Loucy (cell line): ENCODE results near the gene NHSL1.

Source experiments
- H2AFZ ChIP-seq: fragments of 200-600 bp; sonication (generic); 2 replicates; pipeline ENCODE4 v1.6.0; 2016; ENCODE audit warnings: antibody characterized with exemption, mild to moderate bottlenecking, low read length, moderate library complexity
- H3F3A ChIP-seq: fragments of 200-600 bp; 2 replicates; pipeline ENCODE4 v1.6.0; 2016; ENCODE audit warnings: antibody characterized with exemption, low read depth, mild to moderate bottlenecking
- H3K27me3 ChIP-seq: fragments of 200-600 bp; sonication (generic); 2 replicates; pipeline ENCODE4 v1.6.1; 2014; ENCODE audit warnings: low read length, mild to moderate bottlenecking; ENCODE audit not compliant: insufficient read depth, poor library complexity, severe bottlenecking
- H3K36me3 ChIP-seq: fragments of 200-600 bp; sonication (generic); 2 replicates; pipeline ENCODE4 v1.6.1; 2016; ENCODE audit warnings: low read length; ENCODE audit not compliant: insufficient read depth
- H3K4me1 ChIP-seq: fragments of 200-600 bp; sonication (generic); 2 replicates; pipeline ENCODE4 v1.5.1; 2014; ENCODE audit warnings: low read length, mild to moderate bottlenecking; ENCODE audit not compliant: insufficient read depth, poor library complexity, severe bottlenecking
- H3K4me2 ChIP-seq: fragments of 200-600 bp; sonication (generic); 2 replicates; pipeline ENCODE4 v1.6.0; 2014; ENCODE audit warnings: antibody characterized with exemption, low read length, low read depth, mild to moderate bottlenecking; ENCODE audit not compliant: poor library complexity, severe bottlenecking
- H3K4me3 ChIP-seq: fragments of 200-600 bp; sonication (generic); 2 replicates; pipeline ENCODE4 v1.5.1; 2014; ENCODE audit warnings: low read length, mild to moderate bottlenecking, mixed read lengths; ENCODE audit not compliant: poor library complexity, severe bottlenecking
- H3K79me2 ChIP-seq: fragments of 200-600 bp; sonication (generic); 2 replicates; pipeline ENCODE4 v1.6.1; 2014; ENCODE audit warnings: low read length; ENCODE audit not compliant: insufficient read depth
- H3K9ac ChIP-seq: fragments of 200-600 bp; sonication (generic); 2 replicates; pipeline ENCODE4 v1.6.0; 2014; ENCODE audit warnings: mild to moderate bottlenecking, low read depth, low read length, moderate library complexity; ENCODE audit not compliant: poor library complexity, severe bottlenecking
- H3K9me2 ChIP-seq: fragments of 200-600 bp; sonication (generic); replicated peaks from 2 replicates; pipeline ENCODE4 v1.6.1; 2016; ENCODE audit warnings: low read depth, low read length, mixed read lengths
- H3K9me3 ChIP-seq: fragments of 200-600 bp; sonication (generic); 2 replicates; pipeline ENCODE4 v1.6.1; 2014; ENCODE audit warnings: mild to moderate bottlenecking, antibody characterized with exemption, low read length, low read depth; ENCODE audit not compliant: insufficient read depth
- H4K20me1 ChIP-seq: fragments of 200-600 bp; sonication (generic); 2 replicates; pipeline ENCODE4 v1.6.0; 2014; ENCODE audit warnings: antibody characterized with exemption, low read length, mild to moderate bottlenecking; ENCODE audit not compliant: insufficient read depth, poor library complexity, severe bottlenecking
- EZH2phosphoT487 ChIP-seq: fragments of 200-600 bp; IDR thresholded peaks from 2 replicates; pipeline ENCODE4 v1.6.1; 2018; ENCODE audit warnings: antibody characterized with exemption, mild to moderate bottlenecking, moderate library complexity, borderline replicate concordance
- TF ChIP-seq, protein P1 (sequence below): fragments of 200-600 bp; sonication (generic); conservative IDR thresholded peaks from 2 replicates; pipeline ENCODE4 v1.5.1; 2014; ENCODE audit warnings: mild to moderate bottlenecking, antibody characterized with exemption, low read length

Gene NHSL1

GRCh38 chr6:138540468-138540867 lies 41.2 kb upstream of the NHSL1 start:
- Histone ChIP-seq H4K20me1 (no peaks in the 10 kb centered on the region), H3F3A (no peaks in the 10 kb centered on the region; the same call in 1 of the 2 replicates), H3K4me2 (no peak overlapping the region), H3K9me2 (no peaks in the 10 kb centered on the region), H3K4me3 (no peak overlapping the region), H3K27me3 (no peaks in the 10 kb centered on the region), H2AFZ (no peak overlapping the region), H3K4me1 (peaks cover 15% of the 10 kb centered on the region), H3K9ac (no peak overlapping the region), H3K9me3 (no peaks in the 10 kb centered on the region), H3K79me2 (no peaks in the 10 kb centered on the region), H3K36me3 (no peaks in the 10 kb centered on the region)
- TF ChIP-seq EZH2phosphoT487, result no peak
- TF ChIP-seq, protein P1, sequence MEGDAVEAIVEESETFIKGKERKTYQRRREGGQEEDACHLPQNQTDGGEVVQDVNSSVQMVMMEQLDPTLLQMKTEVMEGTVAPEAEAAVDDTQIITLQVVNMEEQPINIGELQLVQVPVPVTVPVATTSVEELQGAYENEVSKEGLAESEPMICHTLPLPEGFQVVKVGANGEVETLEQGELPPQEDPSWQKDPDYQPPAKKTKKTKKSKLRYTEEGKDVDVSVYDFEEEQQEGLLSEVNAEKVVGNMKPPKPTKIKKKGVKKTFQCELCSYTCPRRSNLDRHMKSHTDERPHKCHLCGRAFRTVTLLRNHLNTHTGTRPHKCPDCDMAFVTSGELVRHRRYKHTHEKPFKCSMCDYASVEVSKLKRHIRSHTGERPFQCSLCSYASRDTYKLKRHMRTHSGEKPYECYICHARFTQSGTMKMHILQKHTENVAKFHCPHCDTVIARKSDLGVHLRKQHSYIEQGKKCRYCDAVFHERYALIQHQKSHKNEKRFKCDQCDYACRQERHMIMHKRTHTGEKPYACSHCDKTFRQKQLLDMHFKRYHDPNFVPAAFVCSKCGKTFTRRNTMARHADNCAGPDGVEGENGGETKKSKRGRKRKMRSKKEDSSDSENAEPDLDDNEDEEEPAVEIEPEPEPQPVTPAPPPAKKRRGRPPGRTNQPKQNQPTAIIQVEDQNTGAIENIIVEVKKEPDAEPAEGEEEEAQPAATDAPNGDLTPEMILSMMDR, result no peak

- no peaks in the 10 kb centered on the region for H3K79me2 ChIP-seq
- TF ChIP-seq EZH2phosphoT487, result no peak
- TF ChIP-seq, protein P1, result no peak
- no peak overlapping the region for H3K4me2 ChIP-seq
Observed at GRCh38 chr6:138539876-138540275, 40.6 kb upstream of the NHSL1 start.

DNA sequence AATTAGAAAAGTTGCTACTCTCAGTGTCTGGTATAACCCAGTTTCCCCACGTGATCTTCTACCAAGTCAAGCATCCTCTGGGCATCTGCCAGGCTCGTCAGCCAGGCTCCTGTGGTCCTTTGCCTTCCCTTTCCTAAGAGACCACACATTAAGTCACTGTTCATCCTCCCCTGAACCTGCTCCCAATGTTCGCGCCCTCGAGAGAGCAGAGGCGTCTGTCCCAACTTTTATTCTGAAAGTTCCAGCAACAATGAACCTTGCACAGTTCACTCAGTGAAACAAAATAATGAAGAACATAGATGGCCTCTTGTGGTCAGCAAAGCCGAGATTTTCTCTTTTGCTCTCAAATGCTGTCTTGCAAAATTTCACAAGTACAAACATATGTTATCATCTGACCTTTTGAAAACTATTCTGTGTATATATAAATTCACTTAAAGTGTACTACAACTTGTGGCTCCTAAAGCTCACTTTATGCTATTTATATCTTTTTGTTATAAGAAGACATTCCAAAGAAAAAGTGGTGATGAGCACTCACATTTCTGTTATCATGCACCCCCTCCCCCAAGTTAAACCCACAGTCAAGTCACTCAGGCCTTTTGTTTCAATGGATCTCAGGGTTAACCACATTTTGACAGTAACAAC lies 39.2 kb upstream of the NHSL1 start:
- Histone ChIP-seq H3K79me2 (no peaks in the 10 kb centered on the region), H3K9ac (no peak overlapping the region), H3K4me1 (peaks cover 10% of the 10 kb centered on the region), H3K9me2 (no peaks in the 10 kb centered on the region), H3K36me3 (no peaks in the 10 kb centered on the region), H4K20me1 (no peaks in the 10 kb centered on the region), H2AFZ (no peak overlapping the region), H3K27me3 (no peaks in the 10 kb centered on the region), H3F3A (no peaks in the 10 kb centered on the region), H3K4me2 (no peak overlapping the region), H3K4me3 (no peak overlapping the region), H3K9me3 (no peaks in the 10 kb centered on the region)
- no peak for TF ChIP-seq EZH2phosphoT487

More at GRCh38 chr6:138539876-138540275, 40.6 kb upstream of the NHSL1 start:
- Histone ChIP-seq H3K36me3 (no peaks in the 10 kb centered on the region), H3K9me3 (no peaks in the 10 kb centered on the region), H3K9me2 (no peaks in the 10 kb centered on the region), H3K4me3 (no peak overlapping the region), H3K9ac (no peak overlapping the region), H3F3A (no peaks in the 10 kb centered on the region), H2AFZ (no peak overlapping the region), H3K27me3 (no peaks in the 10 kb centered on the region), H4K20me1 (no peaks in the 10 kb centered on the region), H3K4me1 (peaks cover 10% of the 10 kb centered on the region)

GRCh38 chr6:138537106-138537505 lies 37.8 kb upstream of the NHSL1 start:
- Histone ChIP-seq H3K36me3 (no peaks in the 10 kb centered on the region), H2AFZ (no peak overlapping the region), H3K9me2 (no peaks in the 10 kb centered on the region), H3F3A (no peaks in the 10 kb centered on the region), H3K4me3 (no peak overlapping the region), H3K9me3 (no peaks in the 10 kb centered on the region), H3K27me3 (no peaks in the 10 kb centered on the region), H3K4me2 (no peak overlapping the region), H3K9ac (no peak overlapping the region), H3K4me1 (peaks cover 6% of the 10 kb centered on the region), H4K20me1 (no peaks in the 10 kb centered on the region), H3K79me2 (no peaks in the 10 kb centered on the region)
- TF ChIP-seq EZH2phosphoT487, result no peak
- TF ChIP-seq, protein P1, result no peak
